Upper lobe of left lung (tissue), 6 donors: ENCODE measurements around the gene TENM4. TPM values are rescaled to one million over a fixed set of nuclear protein-coding genes. Genes with fewer than 3 reads are reported as not detected.

Experiments used
- ATAC-seq, 2 donors: fragments of 200-7000 bp; cut with Tn5 transposase; one replicate each; pipeline ENCODE4 v1.9.1; 2022; ENCODE audit warnings: mild to moderate bottlenecking in 2 of 2, moderate library complexity in 2 of 2; ENCODE audit not compliant: low FRiP score in 2 of 2
- DNase-seq, 2 donors: peaks; one replicate each; pipeline ENCODE4 v3.0.0-alpha.2; 2019 to 2020
- H3K27ac ChIP-seq, 4 donors: fragments of 200-600 bp; sonication (generic); one replicate each; pipeline ENCODE4 v1.5.1; 2016 to 2019
- H3K27me3 ChIP-seq, 4 donors: fragments of 200-600 bp; sonication (generic); one replicate each; pipeline ENCODE4 v1.5.1; 2017 to 2019
- H3K36me3 ChIP-seq, 4 donors: fragments of 200-600 bp; sonication (generic); one replicate each; pipeline ENCODE4 v1.5.1; 2016 to 2019
- H3K4me1 ChIP-seq, 4 donors: fragments of 200-600 bp; sonication (generic); one replicate each; pipeline ENCODE4 v1.5.1; 2018 to 2019
- H3K4me3 ChIP-seq, 4 donors: fragments of 200-600 bp; sonication (generic); one replicate each; pipeline ENCODE4 v1.5.1; 2017 to 2019; ENCODE audit warnings: mild to moderate bottlenecking in 2 of 4, moderate library complexity in 1 of 4
- H3K9me3 ChIP-seq, 4 donors: fragments of 200-600 bp; sonication (generic); one replicate each; pipeline ENCODE4 v1.5.1; 2018 to 2019
- EP300 ChIP-seq, 4 donors: sonication (generic); formaldehyde crosslinking; IDR thresholded peaks; one replicate each; pipeline ENCODE4 v1.5.1; 2017; ENCODE audit warnings: antibody characterized with exemption in 4 of 4, control low read depth in 2 of 4
- POLR2A ChIP-seq, 4 donors: fragments of 450-650 bp; IDR thresholded peaks; one replicate each; pipeline ENCODE4 v1.5.1; 2016 to 2017; ENCODE audit warnings: antibody characterized with exemption in 4 of 4, mild to moderate bottlenecking in 2 of 4
- POLR2AphosphoS5 ChIP-seq, 2 donors: sonication (generic); formaldehyde crosslinking; IDR thresholded peaks; one replicate each; pipeline ENCODE4 v1.5.1; 2017; ENCODE audit warnings: antibody characterized with exemption in 2 of 2
- WGBS, 2 donors: methylation state at CpG; one replicate each; pipeline ENCODE4 v1.1.5; 2017 to 2018; 5-methylcytosine and 5-hydroxymethylcytosine counted together
- total RNA-seq, 6 donors: library from RNA; depleted of rRNA in 4 of 6; stranded (reverse); fragments of >200 nt in 4 of 6; gene quantifications; one replicate each; pipeline versions ENCODE4 v1.1.0 to v1.2.1, GENCODE V29; 2016 to 2021
- TF ChIP-seq, protein P1 (sequence below), 6 experiments: fragments of 450-650 bp in 4 of 6; fragments of 200-600 bp in 2 of 6; sonication (generic) in 2 of 6; IDR thresholded peaks; one replicate each; pipeline ENCODE4 v1.5.1; 2016 to 2019; ENCODE audit warnings: antibody characterized with exemption in 6 of 6
- donor health status: DM: no; HTN: no; CAD: no; lungs with moderate emphysema.
- donor health status: DM: no; HTN: yes; CAD: no; lungs with severe emphysema.

Gene TENM4
- 10 to 100 TPM in 2 of 6 donors, 1 to 10 TPM in 3, under 1 TPM in 1; 0.11 to 20.0 (median 3.7) TPM for total RNA-seq

DNA sequence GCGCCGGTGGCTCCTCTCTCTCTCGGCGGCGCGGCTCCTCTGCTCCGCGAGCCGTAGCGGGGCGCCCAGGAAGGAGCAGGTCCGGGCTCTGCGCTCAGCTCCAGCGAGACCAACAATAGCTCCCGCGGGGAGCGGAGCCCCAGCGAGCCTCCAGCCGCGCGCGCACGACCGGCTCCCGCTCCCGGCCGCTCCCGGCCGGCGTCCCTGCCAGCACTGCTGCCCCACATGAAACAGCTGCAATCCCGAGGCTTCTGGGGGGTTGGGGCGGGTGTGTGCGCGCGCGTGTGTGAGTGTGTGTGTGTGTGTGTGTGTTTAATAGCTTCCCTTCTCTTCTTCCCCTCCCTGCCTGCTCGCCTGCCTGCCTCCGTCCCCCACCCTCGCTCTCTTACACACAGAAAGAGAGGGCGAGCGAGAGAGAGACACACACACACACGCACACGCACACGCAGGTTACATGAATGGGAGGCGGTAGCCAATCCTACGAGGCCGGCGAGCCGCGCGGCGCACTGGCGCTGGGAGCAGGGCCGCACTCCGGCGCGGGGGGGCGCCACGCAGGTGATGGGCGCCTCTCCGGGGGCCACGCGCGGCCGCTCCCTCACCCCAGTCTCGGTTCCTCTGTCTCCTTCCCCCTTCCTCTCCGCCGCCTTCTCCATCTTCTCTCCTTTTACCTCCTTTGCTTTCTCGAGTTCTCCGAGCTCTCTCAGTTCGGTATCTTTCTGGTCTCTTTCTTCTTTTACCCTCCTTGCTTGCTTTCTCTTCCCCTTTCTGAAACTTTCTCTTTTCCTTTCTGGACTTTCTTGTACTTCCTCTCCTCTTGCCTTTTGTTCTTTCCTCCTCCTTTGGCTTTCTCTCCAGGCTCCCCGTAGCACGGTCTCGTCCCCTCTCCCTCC is at the start of gene TENM4:
TENM4 (minus strand) TSS at position 460 of the 890 bp plus-strand sequence. CDS start 371,086 bp downstream, outside the sequence.
- H3K9me3 ChIP-seq, result no peaks in the 10 kb centered on the region
- H3K4me3 ChIP-seq, result peak within 1 kb of the TSS; percentile 13 to 54 (median 40)
- peak; percentile 21 to 92 for DNase-seq
- H3K36me3 ChIP-seq, result no peaks in the 10 kb centered on the region
- peaks cover 30 to 43% (median 41%) of the 10 kb centered on the region in 4 donors for H3K4me1 ChIP-seq
- H3K27me3 ChIP-seq, result peaks cover 0 to 44% (median 24%) of the 10 kb centered on the region in 4 donors
- ATAC-seq, result peak; percentile 42 to 66
- H3K27ac ChIP-seq, result peak within 1 kb of the TSS in 3 of 4 donors; percentile 35 to 63 (median 53)
- TF ChIP-seq POLR2A (IDR thresholded peaks at IDR 0.05) (no peak), EP300 (IDR thresholded peaks at IDR 0.05) (no peak), POLR2AphosphoS5 (IDR thresholded peaks at IDR 0.05) (no peak)
- TF ChIP-seq, protein P1, sequence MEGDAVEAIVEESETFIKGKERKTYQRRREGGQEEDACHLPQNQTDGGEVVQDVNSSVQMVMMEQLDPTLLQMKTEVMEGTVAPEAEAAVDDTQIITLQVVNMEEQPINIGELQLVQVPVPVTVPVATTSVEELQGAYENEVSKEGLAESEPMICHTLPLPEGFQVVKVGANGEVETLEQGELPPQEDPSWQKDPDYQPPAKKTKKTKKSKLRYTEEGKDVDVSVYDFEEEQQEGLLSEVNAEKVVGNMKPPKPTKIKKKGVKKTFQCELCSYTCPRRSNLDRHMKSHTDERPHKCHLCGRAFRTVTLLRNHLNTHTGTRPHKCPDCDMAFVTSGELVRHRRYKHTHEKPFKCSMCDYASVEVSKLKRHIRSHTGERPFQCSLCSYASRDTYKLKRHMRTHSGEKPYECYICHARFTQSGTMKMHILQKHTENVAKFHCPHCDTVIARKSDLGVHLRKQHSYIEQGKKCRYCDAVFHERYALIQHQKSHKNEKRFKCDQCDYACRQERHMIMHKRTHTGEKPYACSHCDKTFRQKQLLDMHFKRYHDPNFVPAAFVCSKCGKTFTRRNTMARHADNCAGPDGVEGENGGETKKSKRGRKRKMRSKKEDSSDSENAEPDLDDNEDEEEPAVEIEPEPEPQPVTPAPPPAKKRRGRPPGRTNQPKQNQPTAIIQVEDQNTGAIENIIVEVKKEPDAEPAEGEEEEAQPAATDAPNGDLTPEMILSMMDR (IDR thresholded peaks at IDR 0.05), result peak in 3 of 6 experiments; percentile 8 to 18 (median 15)
- WGBS, 2 donors, result 2 to 4% methylated on average over 44 to 56 of the region's 74 CpGs

DNA sequence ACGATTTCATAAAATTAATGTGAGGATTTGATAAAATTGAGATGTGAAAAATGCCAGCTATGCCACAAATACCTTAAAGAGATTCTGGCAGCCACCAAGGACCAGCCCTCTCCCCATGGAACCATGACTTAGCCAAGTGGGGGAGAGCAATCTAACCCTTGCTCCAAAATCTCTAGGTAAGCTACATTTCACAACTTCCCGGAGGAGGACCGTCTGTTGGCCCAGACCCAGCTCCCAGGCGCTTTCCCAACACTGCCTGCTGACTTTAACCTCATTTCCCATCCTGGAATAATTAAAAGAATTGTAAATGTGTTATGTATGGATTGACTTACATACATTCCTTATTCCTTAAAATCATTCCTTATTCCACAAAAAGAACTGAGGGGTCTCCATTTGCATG is 47.5 kb upstream of the TENM4 start:
- ATAC-seq (no peak), DNase-seq (no peak)
- WGBS, 2 donors, result 62 to 65% methylated on average over 4 of the region's 4 CpGs

DNA sequence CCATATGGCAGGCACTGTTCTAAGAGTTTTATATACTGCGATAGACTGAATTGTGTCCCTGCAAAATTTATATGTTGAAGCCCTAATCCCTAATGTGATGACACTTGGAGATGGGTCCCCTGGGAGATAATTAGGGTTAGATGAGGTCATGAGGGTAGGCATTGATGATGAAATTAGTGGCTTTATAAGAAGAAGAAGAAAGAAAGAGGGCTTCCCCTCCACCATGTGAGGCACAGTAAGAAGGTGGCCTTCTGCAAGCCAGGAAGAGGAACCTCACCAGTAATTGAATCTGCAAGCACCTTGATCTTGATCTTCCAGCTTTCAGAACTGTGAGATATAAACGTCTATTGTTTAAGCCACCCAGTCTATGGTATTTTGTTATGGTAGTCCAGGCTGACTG is 46.6 kb upstream of the TENM4 start:
- no peaks in the 10 kb centered on the region for H3K4me1 ChIP-seq
- 68 to 76% methylated on average over 2 of the region's 2 CpGs for WGBS, 2 donors
- no peak overlapping the region for H3K4me3 ChIP-seq
- H3K36me3 ChIP-seq, result no peaks in the 10 kb centered on the region
- no peak for DNase-seq
- no peaks in the 10 kb centered on the region for H3K9me3 ChIP-seq
- H3K27ac ChIP-seq, result no peak overlapping the region
- H3K27me3 ChIP-seq, result no peaks in the 10 kb centered on the region
- no peak for TF ChIP-seq POLR2A (IDR thresholded peaks at IDR 0.05)
- TF ChIP-seq EP300 (IDR thresholded peaks at IDR 0.05), result no peak
- TF ChIP-seq, protein P1 (IDR thresholded peaks at IDR 0.05), result no peak
- TF ChIP-seq POLR2AphosphoS5 (IDR thresholded peaks at IDR 0.05), result no peak
- no peak for ATAC-seq

More for the DNA sequence above, 47.5 kb upstream of the TENM4 start:
- Histone ChIP-seq H3K9me3 (no peaks in the 10 kb centered on the region), H3K4me1 (no peaks in the 10 kb centered on the region), H3K4me3 (no peak overlapping the region), H3K36me3 (no peaks in the 10 kb centered on the region), H3K27ac (no peak overlapping the region), H3K27me3 (no peaks in the 10 kb centered on the region)
- TF ChIP-seq POLR2AphosphoS5 (IDR thresholded peaks at IDR 0.05) (no peak), EP300 (IDR thresholded peaks at IDR 0.05) (no peak), POLR2A (IDR thresholded peaks at IDR 0.05) (no peak)
- TF ChIP-seq, protein P1 (IDR thresholded peaks at IDR 0.05), result no peak

DNA sequence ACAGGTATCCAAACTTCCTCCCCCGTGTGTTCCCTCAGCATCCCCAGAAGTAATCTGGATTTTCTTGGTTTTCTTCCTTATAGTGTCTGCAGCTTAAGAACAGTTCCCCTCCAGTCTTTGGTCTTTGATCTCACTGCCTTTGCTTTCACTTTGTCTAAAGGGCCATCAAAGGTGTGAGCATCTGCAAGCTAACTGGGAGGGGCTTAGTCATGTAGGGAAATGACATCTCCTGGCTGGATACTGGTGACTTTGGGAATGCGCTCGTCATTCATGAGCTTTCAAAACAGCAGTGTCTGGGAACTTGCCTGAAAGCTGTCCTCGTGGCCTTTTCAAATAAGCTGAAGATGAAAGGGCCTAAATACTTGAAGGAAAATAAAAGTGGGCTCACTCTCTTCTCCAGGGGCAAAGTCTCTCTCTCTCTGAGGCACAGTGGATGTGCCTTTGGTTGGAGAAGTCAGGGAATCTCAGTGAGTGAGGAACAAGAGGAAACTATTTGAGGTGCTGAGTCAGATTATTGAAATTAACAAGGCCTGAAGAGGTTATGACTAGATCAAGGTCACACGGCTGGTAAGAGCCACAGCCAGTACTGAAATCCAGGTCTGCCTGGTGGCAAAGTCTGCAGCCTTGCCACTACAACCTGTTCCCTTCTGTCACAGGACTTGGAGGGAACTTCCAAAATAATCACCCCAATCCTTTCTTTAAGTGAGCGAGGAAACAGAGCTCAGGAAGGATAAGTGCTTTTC is 45.6 kb upstream of the TENM4 start:
- H3K27ac ChIP-seq, result no peak overlapping the region
- no peak for ATAC-seq

More for the DNA sequence above, 45.6 kb upstream of the TENM4 start:
- Histone ChIP-seq H3K36me3 (no peaks in the 10 kb centered on the region), H3K27me3 (no peaks in the 10 kb centered on the region), H3K9me3 (no peaks in the 10 kb centered on the region), H3K4me1 (no peaks in the 10 kb centered on the region), H3K4me3 (no peak overlapping the region)
- TF ChIP-seq EP300 (IDR thresholded peaks at IDR 0.05) (no peak), POLR2AphosphoS5 (IDR thresholded peaks at IDR 0.05) (no peak), POLR2A (IDR thresholded peaks at IDR 0.05) (no peak)
- TF ChIP-seq, protein P1 (IDR thresholded peaks at IDR 0.05), result no peak
- DNase-seq, result no peak
- 60 to 64% methylated on average over 6 of the region's 6 CpGs for WGBS, 2 donors
